PC-9 (cell line): ENCODE measurements around the gene SPATA2. TPM values are rescaled to one million over a fixed set of nuclear protein-coding genes. Genes with fewer than 3 reads are reported as not detected.
A peak's percentile ranks its signal among the peaks of the same experiment; 100 is the strongest.

Experiments
- BruUV-seq: library from RNA; stranded (reverse); fragments of 400-500 nt; replicated peaks from 2 replicates; lab custom pipeline; 2021; lab: Mats Ljungman, UMichigan
- CTCF ChIA-PET: fragments of 300-600 bp; sonication (Branson Sonifier 250); formaldehyde crosslinking; loops from one replicate; lab custom pipeline; 2022; ENCODE audit warnings: antibody characterized with exemption; lab: Charles Lee
- POLR2A ChIA-PET: fragments of 300-600 bp; sonication (Branson Sonifier 250); formaldehyde crosslinking; loops from one replicate; lab custom pipeline; 2022; ENCODE audit warnings: antibody characterized with exemption; ENCODE audit not compliant: unreplicated experiment; lab: Charles Lee
- DNase-seq, 2 experiments: peaks; one replicate each; pipeline versions ENCODE4 v3.0.0 to v3.0.0-alpha.2; 2015 to 2022; ENCODE audit warnings: mixed read lengths in 1 of 2
- H2AFZ ChIP-seq: fragments of 200-600 bp; sonication (generic); 2 replicates; pipeline ENCODE4 v1.8.1; 2017; ENCODE audit warnings: antibody characterized with exemption
- H3F3A ChIP-seq: fragments of 200-600 bp; sonication (generic); 2 replicates; pipeline ENCODE4 v1.8.1; 2017; ENCODE audit warnings: antibody characterized with exemption, mild to moderate bottlenecking, low read depth; ENCODE audit not compliant: insufficient read depth
- H3K27ac ChIP-seq: fragments of 200-600 bp; sonication (generic); 2 replicates; pipeline ENCODE4 v1.6.1; 2016; ENCODE audit warnings: mixed run types
- H3K27me3 ChIP-seq: fragments of 200-600 bp; sonication (generic); 2 replicates; pipeline ENCODE4 v1.6.1; 2016; ENCODE audit warnings: low read depth, mixed run types; ENCODE audit not compliant: insufficient read depth
- H3K36me3 ChIP-seq: fragments of 200-600 bp; sonication (generic); 2 replicates; pipeline ENCODE4 v1.6.1; 2016; ENCODE audit warnings: low read depth, mixed run types
- H3K4me1 ChIP-seq: fragments of 200-600 bp; sonication (generic); replicated peaks from 2 replicates; pipeline ENCODE4 v1.6.1; 2016; ENCODE audit warnings: mixed run types; ENCODE audit not compliant: insufficient read depth
- H3K4me2 ChIP-seq: fragments of 200-600 bp; sonication (generic); 2 replicates; pipeline ENCODE4 v1.6.1; 2017; ENCODE audit warnings: mixed run types
- H3K4me3 ChIP-seq: fragments of 200-600 bp; sonication (generic); 2 replicates; pipeline ENCODE4 v1.6.1; 2016; ENCODE audit warnings: mixed run types
- H3K79me2 ChIP-seq: fragments of 200-600 bp; sonication (generic); 2 replicates; pipeline ENCODE4 v1.6.1; 2017; ENCODE audit warnings: low read depth, mixed run types
- H3K9me2 ChIP-seq: fragments of 200-600 bp; sonication (generic); 2 replicates; pipeline ENCODE4 v1.8.1; 2017; ENCODE audit warnings: mild to moderate bottlenecking; ENCODE audit not compliant: insufficient read depth
- H3K9me3 ChIP-seq: fragments of 200-600 bp; sonication (generic); 2 replicates; pipeline ENCODE4 v1.8.1; 2016; ENCODE audit warnings: low read depth; ENCODE audit not compliant: insufficient read depth
- H4K20me1 ChIP-seq: fragments of 200-600 bp; sonication (generic); 2 replicates; pipeline ENCODE4 v1.8.1; 2017; ENCODE audit not compliant: insufficient read depth
- EZH2 ChIP-seq: fragments of 200-600 bp; sonication (generic); IDR thresholded peaks from 2 replicates; pipeline ENCODE4 v1.8.0; 2017; ENCODE audit warnings: antibody characterized with exemption, low read depth
- intact Hi-C: fragments of 100-400 bp; cut with micrococcal nuclease; formaldehyde crosslinking; loops from one replicate; pipeline ENCODE4 v1.10.0; 2022; ENCODE audit not compliant: unreplicated experiment
- total RNA-seq: library from RNA; stranded (reverse); gene quantifications from 2 replicates; pipeline ENCODE4 v1.2.3, GENCODE V29; 2021
- TF ChIP-seq, protein P1 (sequence below): fragments of 200-600 bp; sonication (generic); conservative IDR thresholded peaks from 2 replicates; pipeline ENCODE4 v1.6.1; 2017; ENCODE audit warnings: mixed run types, antibody characterized with exemption, mild to moderate bottlenecking, moderate library complexity

The SPATA2 gene
- total RNA-seq, 1 experiment from 2014 or later, result 10.9 TPM

DNA sequence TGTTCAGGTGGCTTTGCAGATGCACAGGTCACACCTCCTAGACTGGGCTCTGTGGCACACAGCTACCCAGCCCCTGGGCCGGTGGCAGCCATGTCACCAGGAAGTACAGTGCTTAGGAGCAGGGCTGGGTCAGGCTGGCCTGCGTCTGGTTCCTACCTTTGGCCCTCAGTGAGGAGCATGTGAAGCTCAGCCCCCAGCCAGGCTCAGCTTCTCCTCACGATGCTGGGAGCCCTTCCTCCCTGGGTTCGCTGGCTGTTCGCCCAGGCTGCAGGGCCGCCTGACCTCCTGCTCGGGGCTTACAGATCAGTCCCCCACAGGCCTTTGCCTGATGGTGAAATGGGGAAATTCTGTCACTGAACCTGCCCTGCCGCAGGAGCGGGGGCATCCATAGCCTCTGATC lies 23.1 kb downstream of the SPATA2 start:
- H3F3A ChIP-seq, result peaks cover 27% of the 10 kb centered on the region
- H2AFZ ChIP-seq, result no peak overlapping the region
- TF ChIP-seq EZH2, result no peak
- TF ChIP-seq, protein P1, sequence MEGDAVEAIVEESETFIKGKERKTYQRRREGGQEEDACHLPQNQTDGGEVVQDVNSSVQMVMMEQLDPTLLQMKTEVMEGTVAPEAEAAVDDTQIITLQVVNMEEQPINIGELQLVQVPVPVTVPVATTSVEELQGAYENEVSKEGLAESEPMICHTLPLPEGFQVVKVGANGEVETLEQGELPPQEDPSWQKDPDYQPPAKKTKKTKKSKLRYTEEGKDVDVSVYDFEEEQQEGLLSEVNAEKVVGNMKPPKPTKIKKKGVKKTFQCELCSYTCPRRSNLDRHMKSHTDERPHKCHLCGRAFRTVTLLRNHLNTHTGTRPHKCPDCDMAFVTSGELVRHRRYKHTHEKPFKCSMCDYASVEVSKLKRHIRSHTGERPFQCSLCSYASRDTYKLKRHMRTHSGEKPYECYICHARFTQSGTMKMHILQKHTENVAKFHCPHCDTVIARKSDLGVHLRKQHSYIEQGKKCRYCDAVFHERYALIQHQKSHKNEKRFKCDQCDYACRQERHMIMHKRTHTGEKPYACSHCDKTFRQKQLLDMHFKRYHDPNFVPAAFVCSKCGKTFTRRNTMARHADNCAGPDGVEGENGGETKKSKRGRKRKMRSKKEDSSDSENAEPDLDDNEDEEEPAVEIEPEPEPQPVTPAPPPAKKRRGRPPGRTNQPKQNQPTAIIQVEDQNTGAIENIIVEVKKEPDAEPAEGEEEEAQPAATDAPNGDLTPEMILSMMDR, result no peak
- no peaks in the 10 kb centered on the region for H3K36me3 ChIP-seq
- ChIA-PET POLR2A (no interaction called here), CTCF (no interaction called here)
- intact Hi-C loops, result no loop called here
- no peak for DNase-seq
- H4K20me1 ChIP-seq, result no peaks in the 10 kb centered on the region
- H3K79me2 ChIP-seq, result no peaks in the 10 kb centered on the region
- H3K27ac ChIP-seq, result no peak overlapping the region
- no TSS peak for BruUV-seq
- no peaks in the 10 kb centered on the region for H3K9me3 ChIP-seq
- H3K9me2 ChIP-seq, result no peaks in the 10 kb centered on the region
- H3K4me1 ChIP-seq, result peaks cover 38% of the 10 kb centered on the region
- no peak overlapping the region for H3K4me3 ChIP-seq
- H3K4me2 ChIP-seq, result no peak overlapping the region
- no peaks in the 10 kb centered on the region for H3K27me3 ChIP-seq

DNA sequence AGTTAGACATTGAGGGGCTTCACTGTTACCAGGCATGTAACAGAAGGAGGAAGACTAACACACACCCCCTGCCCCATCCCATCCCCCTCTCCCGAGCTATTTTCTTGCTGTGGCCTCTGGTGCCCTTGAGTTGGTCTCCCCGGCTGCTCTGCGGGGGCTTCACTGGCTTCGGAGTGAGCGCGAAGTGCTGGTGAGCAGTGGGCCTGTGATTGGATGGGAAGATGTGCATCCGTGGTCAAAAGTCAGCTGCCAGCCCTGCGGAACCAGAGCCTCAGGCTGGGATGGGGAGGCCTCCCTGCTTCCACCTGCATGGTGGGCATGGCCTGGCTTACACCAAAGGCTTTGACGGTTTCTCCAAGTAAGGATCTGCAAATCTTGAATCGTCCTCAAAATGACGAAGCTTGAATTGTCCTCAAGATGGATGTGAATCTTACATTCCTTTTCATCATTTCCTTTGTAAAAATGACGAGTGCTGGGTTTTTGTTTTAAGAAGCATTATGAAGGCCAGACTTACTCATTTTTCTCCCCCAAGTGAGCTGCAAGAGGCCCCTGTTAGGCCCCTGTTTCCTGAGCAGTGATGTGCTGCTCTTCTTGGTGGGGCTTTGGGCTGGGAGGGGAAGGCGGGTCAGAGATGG lies 23.7 kb downstream of the SPATA2 start:
- intact Hi-C loops, result no loop called here
- Histone ChIP-seq H4K20me1 (no peaks in the 10 kb centered on the region), H3K27me3 (no peaks in the 10 kb centered on the region), H3F3A (peaks cover 34% of the 10 kb centered on the region), H3K79me2 (no peaks in the 10 kb centered on the region), H3K4me1 (peaks cover 44% of the 10 kb centered on the region), H3K27ac (no peak overlapping the region), H3K9me3 (no peaks in the 10 kb centered on the region), H3K9me2 (no peaks in the 10 kb centered on the region), H2AFZ (no peak overlapping the region), H3K4me3 (no peak overlapping the region), H3K36me3 (peaks cover under 1% of the 10 kb centered on the region; the same call in 1 of the 2 replicates), H3K4me2 (no peak overlapping the region)
- ChIA-PET POLR2A (no interaction called here), CTCF (interaction anchor here (0.6 to 0.7 kb wide), 2 partner anchors 55 to 286 kb away, joined by 6 to 8 read pairs; no protein-coding TSS in a partner anchor)
- no peak for DNase-seq
- BruUV-seq, result TSS peak; percentile 11
- TF ChIP-seq, protein P1, result no peak
- no peak for TF ChIP-seq EZH2

DNA sequence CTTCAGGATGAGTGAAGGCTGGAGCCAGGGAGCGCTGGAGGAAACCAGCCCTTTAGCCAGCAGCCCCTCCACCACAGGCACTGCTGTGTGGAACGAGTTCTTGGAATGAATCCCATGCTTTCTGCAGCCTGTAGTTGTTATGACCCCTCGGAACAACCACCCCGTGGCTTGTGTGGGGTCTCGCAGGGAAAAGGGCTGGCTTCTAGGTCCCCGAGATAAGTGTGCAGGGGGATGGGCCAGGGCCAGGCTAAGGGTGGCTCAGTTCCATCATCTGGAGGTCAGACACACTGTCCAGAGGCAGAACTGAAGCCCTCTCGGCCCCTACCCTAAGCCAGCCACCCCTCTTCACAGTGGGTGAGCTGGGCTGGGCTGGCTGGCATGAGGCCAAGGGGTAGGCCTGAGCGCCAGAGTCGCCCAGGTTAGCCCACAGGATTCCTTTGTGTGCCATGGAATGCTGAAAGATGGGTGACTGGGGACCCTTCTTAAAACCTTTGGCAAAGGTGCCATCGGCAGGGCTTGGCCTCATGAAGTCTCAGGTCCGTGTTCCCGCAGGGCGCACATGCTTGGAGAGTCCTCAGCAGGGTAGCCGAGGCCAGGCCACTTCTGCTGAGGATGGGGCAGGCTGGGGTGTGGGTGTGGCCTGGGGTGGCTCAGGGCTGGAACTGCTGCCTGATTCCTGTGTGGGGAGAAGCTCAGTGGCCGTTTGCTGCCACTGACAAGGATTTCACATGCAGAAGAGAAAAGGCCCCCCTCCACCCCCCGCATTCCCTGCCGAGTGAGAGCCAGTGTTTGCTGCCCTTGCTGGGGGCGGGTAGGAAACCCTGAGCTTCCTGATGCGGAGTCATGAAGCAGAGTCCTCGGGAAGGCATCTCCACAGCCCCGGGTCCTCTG lies 24.6 kb downstream of the SPATA2 start:
- H2AFZ ChIP-seq, result no peak overlapping the region
- H3K4me1 ChIP-seq, result peaks cover 44% of the 10 kb centered on the region
- intact Hi-C loops, result loop anchor here (1.0 kb wide), 1 partner anchor 38 kb away; no protein-coding TSS in a partner anchor
- DNase-seq, result no peak
- no peaks in the 10 kb centered on the region for H3K9me3 ChIP-seq
- H3K9me2 ChIP-seq, result no peaks in the 10 kb centered on the region
- peaks cover 5% of the 10 kb centered on the region; the same call in 1 of the 2 replicates for H3K36me3 ChIP-seq
- ChIA-PET POLR2A (no interaction called here), CTCF (interaction anchor here (0.6 to 0.7 kb wide), 3 partner anchors 56 to 285 kb away, joined by 3 to 8 read pairs (median 6); no protein-coding TSS in a partner anchor)
- no peaks in the 10 kb centered on the region for H4K20me1 ChIP-seq
- no peak overlapping the region for H3K4me3 ChIP-seq
- no peaks in the 10 kb centered on the region for H3K27me3 ChIP-seq
- no peak overlapping the region for H3K27ac ChIP-seq
- H3K79me2 ChIP-seq, result no peaks in the 10 kb centered on the region
- peaks cover 38% of the 10 kb centered on the region for H3F3A ChIP-seq
- H3K4me2 ChIP-seq, result no peak overlapping the region
- TF ChIP-seq EZH2, result no peak
- TF ChIP-seq, protein P1, result no peak
- BruUV-seq, result no TSS peak
